ENCODE results near the gene ZNF668.
A peak's percentile ranks its signal among the peaks of the same experiment; 100 is the strongest.

The ZNF668 gene

GRCh38 chr16:31113121-31114120, 39.4 kb upstream of the ZNF668 start:
- TF ChIP-seq CTCF (IDR thresholded peaks at IDR 0.05; ENCODE audit: low read depth, low read length, missing control alignments), result no peak
- no peak for DNase-seq (ENCODE audit: extremely low read depth, low read depth)
- H3K4me3 ChIP-seq (replicated peaks; ENCODE audit: low read depth, low read length), result no peak overlapping the region

GRCh38 chr16:31112711-31113110, 38.7 kb upstream of the ZNF668 start:
- H3K4me3 ChIP-seq (replicated peaks; ENCODE audit: low read depth, low read length), result no peak overlapping the region
- DNase-seq (ENCODE audit: extremely low read depth, low read depth), result no peak
- no peak for TF ChIP-seq CTCF (IDR thresholded peaks at IDR 0.05; ENCODE audit: low read depth, low read length, missing control alignments)

GRCh38 chr16:31111881-31112466, 37.9 kb upstream of the ZNF668 start:
- TF ChIP-seq CTCF (IDR thresholded peaks at IDR 0.05; ENCODE audit: low read depth, low read length, missing control alignments), result no peak
- DNase-seq (ENCODE audit: extremely low read depth, low read depth), result no peak
- no peak overlapping the region for H3K4me3 ChIP-seq (replicated peaks; ENCODE audit: low read depth, low read length)

GRCh38 chr16:31110106-31111034, 36.3 kb upstream of the ZNF668 start:
- TF ChIP-seq CTCF (IDR thresholded peaks at IDR 0.05; ENCODE audit: low read depth, low read length, missing control alignments), result no peak
- no peak for DNase-seq (ENCODE audit: extremely low read depth, low read depth)
- H3K4me3 ChIP-seq (replicated peaks; ENCODE audit: low read depth, low read length), result no peak overlapping the region

GRCh38 chr16:31109622-31110021, 35.6 kb upstream of the ZNF668 start:
- DNase-seq (ENCODE audit: extremely low read depth, low read depth), result no peak
- peak overlapping the region; percentile 94 for H3K4me3 ChIP-seq (replicated peaks; ENCODE audit: low read depth, low read length)

More at GRCh38 chr16:31109622-31110021, 35.6 kb upstream of the ZNF668 start:
- no peak for TF ChIP-seq CTCF (IDR thresholded peaks at IDR 0.05; ENCODE audit: low read depth, low read length, missing control alignments)
